Activated naive CD8-positive, alpha-beta T cell treated with anti-CD3 and anti-CD28 coated beads, Interleukin-2, amount 50 U/mL, for 16 hours (primary cell): Measurements from ENCODE around the gene FBXO42.
"Not testable (repeated sequence)": the region's sequence is repeated elsewhere in the genome, so short reads cannot be mapped to it uniquely, and the experiment has no call there.

Experiments
- DNase-seq: peaks from one replicate; pipeline ENCODE4 v3.0.0-alpha.2; 2020; ENCODE audit warnings: low read depth, low spot score

Gene FBXO42

GRCh38 chr1:16372535-16373285, 20.4 kb upstream of the FBXO42 start:
- no peak for DNase-seq

- DNase-seq: no peak
These were observed 19.4 kb upstream of the FBXO42 start for GRCh38 chr1:16371725-16372124.

GRCh38 chr1:16369821-16370220, 17.5 kb upstream of the FBXO42 start:
- DNase-seq: no peak

GRCh38 chr1:16367968-16368890, 15.9 kb upstream of the FBXO42 start:
- DNase-seq: no peak

GRCh38 chr1:16367258-16367967, 15.1 kb upstream of the FBXO42 start:
- DNase-seq: peak; percentile 73

- peak; percentile 87 for DNase-seq
These were observed 14.5 kb upstream of the FBXO42 start, which contains the start of gene SZRD1 for GRCh38 chr1:16366722-16367257. Gene SZRD1 (plus strand): TSS chr1:16367242. CDS start chr1:16367258, 16 bp downstream.

- DNase-seq: not testable (repeated sequence)
These were observed 12.8 kb upstream of the FBXO42 start for GRCh38 chr1:16365146-16365498.

GRCh38 chr1:16356867-16357266, 4.6 kb upstream of the FBXO42 start:
- DNase-seq: no peak

GRCh38 chr1:16354619-16355018, 2.3 kb upstream of the FBXO42 start:
- no peak for DNase-seq

- no peak for DNase-seq
These were observed 709 bp upstream of the FBXO42 start for GRCh38 chr1:16352842-16353535.

- DNase-seq: no peak
These were observed 755 bp downstream of the FBXO42 start for GRCh38 chr1:16351456-16351993.

- DNase-seq: no peak
These were observed 2.4 kb downstream of the FBXO42 start for GRCh38 chr1:16349847-16350406.

- no peak for DNase-seq
These were observed 3.7 kb downstream of the FBXO42 start for GRCh38 chr1:16348414-16349182.

GRCh38 chr1:16343276-16343675, 9.0 kb downstream of the FBXO42 start:
- not testable (repeated sequence) for DNase-seq

- DNase-seq: no peak
These were observed 9.8 kb downstream of the FBXO42 start for GRCh38 chr1:16342331-16343062.

GRCh38 chr1:16340673-16341072, 11.6 kb downstream of the FBXO42 start:
- no peak for DNase-seq

GRCh38 chr1:16338961-16339360, 13.3 kb downstream of the FBXO42 start:
- no peak for DNase-seq

GRCh38 chr1:16334655-16335340, 17.5 kb downstream of the FBXO42 start:
- no peak for DNase-seq
